Adrenal gland (tissue), 5 donors: ENCODE results near the gene PCDHAC2.

Experiments used
- CTCF ChIP-seq, 6 experiments: fragments of 450-650 bp in 4 of 6; fragments of 200-600 bp in 2 of 6; sonication (generic) in 1 of 6; IDR thresholded peaks; 1 replicate in 5 of 6; 2 replicates in 1 of 6; pipeline versions ENCODE4 v1.5.1 to v1.8.0; 2016 to 2021; ENCODE audit warnings: antibody characterized with exemption in 6 of 6, mild to moderate bottlenecking in 2 of 6, moderate library complexity in 1 of 6
- POLR2A ChIP-seq, 2 donors: fragments of 450-650 bp; IDR thresholded peaks; one replicate each; pipeline ENCODE4 v1.6.1; 2017; ENCODE audit warnings: antibody characterized with exemption in 2 of 2, mild to moderate bottlenecking in 2 of 2, moderate library complexity in 1 of 2
- donor health status: DM: no; HTN: no; CAD: no.

GRCh38 chr5:141002605-141002965, 36.3 kb downstream of the PCDHAC2 start:
- TF ChIP-seq CTCF (IDR thresholded peaks at IDR 0.05): no peak
- TF ChIP-seq POLR2A (IDR thresholded peaks at IDR 0.05): no peak
